Muscle of back (tissue), 13 donors: ENCODE data around the gene ZGRF1. TPM values are rescaled to one million over a fixed set of nuclear protein-coding genes. Genes with fewer than 3 reads are reported as not detected.
"Not testable (repeated sequence)": the region's sequence is repeated elsewhere in the genome, so short reads cannot be mapped to it uniquely, and the experiment has no call there.

Experiments
- DNase-seq, 3 donors: peaks; one replicate each; pipeline versions ENCODE4 v3.0.0 to v3.0.0-alpha.2; 2013
- long read RNA-seq, 9 donors: transcript quantifications; one replicate each; lab custom pipeline, GENCODE V29; 2026
- polyA plus RNA-seq, 10 donors: library from polyadenylated mRNA; unstranded; fragments of 120-200 nt; gene quantifications; one replicate each; pipeline ENCODE4 v1.2.1, GENCODE V29; 2013; ENCODE audit not compliant: insufficient read length in 10 of 10

The ZGRF1 gene
- polyA plus RNA-seq, result 10 to 100 TPM in 5 of 10 donors, 1 to 10 TPM in 5; 5.5 to 16.0 (median 10.2) TPM
- long read RNA-seq, donor 1, result 0 reads
- long read RNA-seq, donor 2, partial matches to known transcripts, result 6 of 6 reads
- long read RNA-seq, donor 2, other reads (novel, unspliced or antisense), result 0 of 6 reads
- long read RNA-seq, donor 3, result 0 reads
- long read RNA-seq, donor 4, partial matches to known transcripts, result 5 of 5 reads
- long read RNA-seq, donor 4, other reads (novel, unspliced or antisense), result 0 of 5 reads
- long read RNA-seq, donor 5, result 0 reads
- long read RNA-seq, donor 6, result 0 reads
- long read RNA-seq, donor 7, partial matches to known transcripts, result 113 of 133 reads
- long read RNA-seq, donor 7, other reads (novel, unspliced or antisense), result 20 of 133 reads
- long read RNA-seq, donor 8, result 0 reads
- long read RNA-seq, donor 9, result 0 reads

GRCh38 chr4:112636688-112637551 is at the start of gene ZGRF1, which contains the start of gene LARP7:
ZGRF1 (minus strand) TSS chr4:112636909; CDS start chr4:112633176, 3,733 bp downstream.
LARP7 (plus strand) TSS chr4:112637143; CDS start chr4:112644670, 7,527 bp downstream.
- DNase-seq, result peak; percentile 100

- no peak for DNase-seq
Observed at GRCh38 chr4:112680996-112681395, 44.3 kb upstream of the ZGRF1 start.

- no peak for DNase-seq
Observed at GRCh38 chr4:112677519-112678091, 40.9 kb upstream of the ZGRF1 start.

- peak; percentile 18 to 55 (median 39) for DNase-seq
Observed at GRCh38 chr4:112674376-112674775, 37.7 kb upstream of the ZGRF1 start.

- no peak for DNase-seq
Observed at GRCh38 chr4:112673686-112674085, 37.0 kb upstream of the ZGRF1 start.

GRCh38 chr4:112673076-112673475 is 36.4 kb upstream of the ZGRF1 start:
- DNase-seq, result no peak

GRCh38 chr4:112668131-112668530 is 31.4 kb upstream of the ZGRF1 start:
- DNase-seq, result no peak

GRCh38 chr4:112664611-112665010 is 27.9 kb upstream of the ZGRF1 start:
- DNase-seq, result no peak

- DNase-seq, result not testable (repeated sequence)
Observed at GRCh38 chr4:112656115-112656514, 19.4 kb upstream of the ZGRF1 start.

GRCh38 chr4:112655270-112655669 is 18.6 kb upstream of the ZGRF1 start:
- no peak for DNase-seq

GRCh38 chr4:112652216-112652615 is 15.5 kb upstream of the ZGRF1 start:
- DNase-seq, result no peak

GRCh38 chr4:112651641-112652040 is 14.9 kb upstream of the ZGRF1 start:
- DNase-seq, result no peak

- DNase-seq, result no peak
Observed at GRCh38 chr4:112650332-112650731, 13.6 kb upstream of the ZGRF1 start.

- no peak for DNase-seq
Observed at GRCh38 chr4:112649055-112649408, 12.3 kb upstream of the ZGRF1 start.

- no peak for DNase-seq
Observed at GRCh38 chr4:112648263-112649054, 11.8 kb upstream of the ZGRF1 start.

- DNase-seq, result no peak
Observed at GRCh38 chr4:112647785-112648184, 11.1 kb upstream of the ZGRF1 start.

- no peak for DNase-seq
Observed at GRCh38 chr4:112646632-112647537, 10.2 kb upstream of the ZGRF1 start.

- DNase-seq, result no peak
Observed at GRCh38 chr4:112645541-112646329, 9.0 kb upstream of the ZGRF1 start.
